ENCODE measurements around the gene GGT6.

GRCh38 chr17:4538236-4539002 is 22.0 kb downstream of the GGT6 start:
- no peak for TF ChIP-seq CTCF (IDR thresholded peaks at IDR 0.05; ENCODE audit: low read length)
- TF ChIP-seq EZH2 (IDR thresholded peaks at IDR 0.05; ENCODE audit: borderline replicate concordance, low read length): no peak

Measured in OCI-LY1 (cell line).